ENCODE results near the gene PSMD12. TPM values are rescaled to one million over a fixed set of nuclear protein-coding genes. Genes with fewer than 3 reads are reported as not detected.
A peak's percentile ranks its signal among the peaks of the same experiment; 100 is the strongest.

PSMD12 gene
- total and polyA plus RNA-seq, 2 donors (not counting 3 experiments of a cell fraction or from before 2014, with no cell fraction given) = 14.1 to 73.0 TPM

DNA sequence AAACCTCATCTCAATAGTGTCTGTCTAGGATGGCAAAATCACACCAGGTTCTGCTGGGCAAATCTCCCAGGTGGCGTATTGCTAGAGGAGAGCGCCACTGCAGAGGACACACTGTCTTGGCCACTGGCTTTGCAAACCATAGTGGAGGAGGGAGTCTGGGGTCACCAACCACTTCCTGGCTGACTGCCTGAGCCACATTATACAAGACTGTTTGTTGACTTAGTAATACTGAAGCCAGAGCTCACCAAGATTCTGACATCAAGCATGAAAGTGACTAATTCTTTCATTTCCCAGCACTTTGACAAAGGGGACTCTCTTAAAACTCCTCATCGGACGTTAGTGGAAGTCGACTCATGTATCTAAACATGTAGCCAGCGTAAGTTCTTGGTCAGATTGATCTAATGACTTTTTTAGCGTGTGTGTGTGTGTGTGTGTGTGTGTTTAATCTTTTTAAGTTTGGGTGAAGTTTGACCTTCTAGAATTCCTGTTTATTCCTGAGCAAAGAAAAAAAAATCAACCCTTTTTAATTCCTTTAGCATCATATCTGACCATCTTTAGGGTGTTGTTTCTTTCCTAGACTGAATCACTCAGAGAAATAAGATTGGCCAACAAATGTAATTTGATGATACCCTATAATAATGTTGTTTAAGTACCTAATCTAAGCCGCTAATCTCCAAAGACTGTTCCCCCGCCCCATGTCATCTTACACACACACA is 24.4 kb upstream of the PSMD12 start:
- no peaks in the 10 kb centered on the region for H3K79me2 ChIP-seq (ENCODE audit: control insufficient read depth, insufficient read depth, low read length)
- H3K4me3 ChIP-seq (replicated peaks in 1 of 3; ENCODE audit: insufficient read depth in 1 of 3, low read depth in 1 of 3, low read length in 3 of 3) = no peak overlapping the region
- POLR2A ChIA-PET = interaction anchor here (0.5 kb wide), 1 partner anchor 39 kb away, joined by 3 read pairs; no protein-coding TSS in a partner anchor

More for the DNA sequence above, 24.4 kb upstream of the PSMD12 start:
- BruUV-seq (replicated peaks) = TSS peak; percentile 48
- Histone ChIP-seq H3K9me3 (replicated peaks; ENCODE audit: control insufficient read depth, insufficient read depth, low read length) (no peaks in the 10 kb centered on the region), H4K20me1 (replicated peaks; ENCODE audit: control insufficient read depth, extremely low read depth, insufficient read depth, low read length) (no peaks in the 10 kb centered on the region), H3K4me2 (ENCODE audit: insufficient read depth, low read length) (peak overlapping the region; percentile 63), H3K9ac (replicated peaks; ENCODE audit: extremely low read depth, insufficient read depth, low read length) (peak overlapping the region; percentile 34), H3K27me3 (ENCODE audit: control insufficient read depth in 2 of 2, insufficient read depth in 2 of 2, low read length in 2 of 2) (no peaks in the 10 kb centered on the region), H3K36me3 (ENCODE audit: control insufficient read depth in 2 of 2, extremely low read depth in 1 of 2, insufficient read depth in 2 of 2, low read length in 2 of 2) (no peaks in the 10 kb centered on the region), H3K27ac (ENCODE audit: insufficient read depth, low read depth, low read length) (peak overlapping the region; percentile 59), H3K4me1 (ENCODE audit: control insufficient read depth, extremely low read depth, insufficient read depth, low read length) (peaks cover 12% of the 10 kb centered on the region), H3K9me1 (replicated peaks; ENCODE audit: control insufficient read depth, extremely low read depth, insufficient read depth, low read length) (no peaks in the 10 kb centered on the region), H2AFZ (ENCODE audit: low read depth, low read length) (no peak overlapping the region)
- dilution Hi-C loops (cut with MboI; ENCODE audit: extremely low pct_ligation_motif_present, low sequenced_read_pairs) (no loop called here), intact Hi-C loops (cut with micrococcal nuclease) (loop anchor here (1.0 kb wide), 2 partner anchors 13 to 31 kb away; no protein-coding TSS in a partner anchor)
- FAIRE-seq (peak; percentile 96), DNase-seq (ENCODE audit: low read depth, low spot score) (peak; percentile 93)
- TF ChIP-seq MYC (IDR thresholded peaks at IDR 0.05; ENCODE audit: low read depth, low read length) (no peak), JUN (IDR thresholded peaks at IDR 0.05; ENCODE audit: borderline replicate concordance, insufficient read depth, insufficient read length, low read depth) (peak; percentile 64), FOS (IDR thresholded peaks at IDR 0.05; ENCODE audit: borderline replicate concordance, insufficient read depth, low read length) (peak; percentile 90), POLR2AphosphoS5 (IDR thresholded peaks at IDR 0.05; ENCODE audit: insufficient read depth, low read depth, low read length) (peak; percentile 72), GATA2 (IDR thresholded peaks at IDR 0.05; ENCODE audit: insufficient read depth, insufficient read length, low read depth, low read length) (peak; percentile 49)
- TF ChIP-seq, protein P1, sequence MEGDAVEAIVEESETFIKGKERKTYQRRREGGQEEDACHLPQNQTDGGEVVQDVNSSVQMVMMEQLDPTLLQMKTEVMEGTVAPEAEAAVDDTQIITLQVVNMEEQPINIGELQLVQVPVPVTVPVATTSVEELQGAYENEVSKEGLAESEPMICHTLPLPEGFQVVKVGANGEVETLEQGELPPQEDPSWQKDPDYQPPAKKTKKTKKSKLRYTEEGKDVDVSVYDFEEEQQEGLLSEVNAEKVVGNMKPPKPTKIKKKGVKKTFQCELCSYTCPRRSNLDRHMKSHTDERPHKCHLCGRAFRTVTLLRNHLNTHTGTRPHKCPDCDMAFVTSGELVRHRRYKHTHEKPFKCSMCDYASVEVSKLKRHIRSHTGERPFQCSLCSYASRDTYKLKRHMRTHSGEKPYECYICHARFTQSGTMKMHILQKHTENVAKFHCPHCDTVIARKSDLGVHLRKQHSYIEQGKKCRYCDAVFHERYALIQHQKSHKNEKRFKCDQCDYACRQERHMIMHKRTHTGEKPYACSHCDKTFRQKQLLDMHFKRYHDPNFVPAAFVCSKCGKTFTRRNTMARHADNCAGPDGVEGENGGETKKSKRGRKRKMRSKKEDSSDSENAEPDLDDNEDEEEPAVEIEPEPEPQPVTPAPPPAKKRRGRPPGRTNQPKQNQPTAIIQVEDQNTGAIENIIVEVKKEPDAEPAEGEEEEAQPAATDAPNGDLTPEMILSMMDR (IDR thresholded peaks at IDR 0.05; ENCODE audit: extremely low read depth in 1 of 2, insufficient read depth in 1 of 2, low read depth in 1 of 2, low read length in 2 of 2) = no peak
- CTCF ChIA-PET = interaction anchor here (0.6 to 6.7 kb wide), 8 partner anchors 9 to 91 kb away, joined by 3 to 131 read pairs (median 4); no protein-coding TSS in a partner anchor
